ENCODE data around the gene STN1. TPM values are rescaled to one million over a fixed set of nuclear protein-coding genes. Genes with fewer than 3 reads are reported as not detected.

STN1 gene
- total and polyA plus RNA-seq, 2 of the 8 experiments (the other 6 are each of a cell fraction or from before 2014, with no cell fraction given): 10.1 to 12.4 TPM

- H3K4me1 ChIP-seq (replicated peaks in 1 of 4; ENCODE audit: control insufficient read depth in 3 of 4, insufficient read depth in 4 of 4, low read length in 3 of 4): peaks cover 0 to under 1% (median 0%) of the 10 kb centered on the region in 4 experiments; a peak in 1 of 7 replicates
- no peak overlapping the region for H2AFZ ChIP-seq (ENCODE audit: low read length)
- H4K8ac ChIP-seq (ENCODE audit: extremely low read depth, insufficient read depth, low read length): no peak overlapping the region; the same call in 1 of the 2 replicates
- H2BK5ac ChIP-seq (ENCODE audit: low read depth, low read length): no peak overlapping the region
- H3K36me3 ChIP-seq (ENCODE audit: control insufficient read depth in 2 of 4, insufficient read depth in 4 of 4, low read length in 3 of 4): no peaks in the 10 kb centered on the region; a peak in 1 of 8 replicates
- no peak overlapping the region for H2BK120ac ChIP-seq (replicated peaks; ENCODE audit: low read depth, low read length)
- DNase-seq (ENCODE audit: low read depth in 1 of 2, low spot score in 2 of 2): no peak
- H2BK15ac ChIP-seq (ENCODE audit: low read length): no peak overlapping the region
- TF ChIP-seq YY1 (IDR thresholded peaks at IDR 0.05; ENCODE audit: low read depth, low read length) (no peak), TAF1 (IDR thresholded peaks at IDR 0.05; ENCODE audit: low read depth, low read length) (no peak), JUN (IDR thresholded peaks at IDR 0.05; ENCODE audit: low read depth, low read length) (no peak), BRCA1 (IDR thresholded peaks at IDR 0.05; ENCODE audit: low read depth, low read length) (no peak), TAF7 (optimal IDR thresholded peaks at IDR 0.05; ENCODE audit: borderline replicate concordance, low read depth, low read length) (no peak), TCF12 (IDR thresholded peaks at IDR 0.05; ENCODE audit: low read depth, low read length) (no peak), CEBPB (IDR thresholded peaks at IDR 0.05; ENCODE audit: low read depth, low read length) (no peak), E2F6 (IDR thresholded peaks at IDR 0.05) (no peak), SIRT6 (IDR thresholded peaks at IDR 0.05; ENCODE audit: low read length) (no peak), EZH2 (IDR thresholded peaks at IDR 0.05; ENCODE audit: low read depth, low read length, severe bottlenecking) (no peak), USF2 (IDR thresholded peaks at IDR 0.05; ENCODE audit: low read length) (no peak)
- H2BK12ac ChIP-seq (ENCODE audit: low read depth, low read length): 0 out of 2 replicates have a peak overlapping the region, but pooled peaks have one; percentile 17
- H3K9me3 ChIP-seq (ENCODE audit: insufficient read depth in 2 of 2, low read depth in 1 of 2, low read length in 1 of 2): no peaks in the 10 kb centered on the region
- H3K27ac ChIP-seq (ENCODE audit: low read depth, low read length): no peak overlapping the region
- no peak overlapping the region for H3K4ac ChIP-seq (replicated peaks; ENCODE audit: insufficient read length, low read depth, low read length)
- no peaks in the 10 kb centered on the region for H3K27me3 ChIP-seq (replicated peaks in 1 of 4; ENCODE audit: control insufficient read depth in 3 of 4, extremely low read depth in 1 of 4, insufficient read depth in 3 of 4, low read length in 3 of 4)
- no peak overlapping the region for H2AK5ac ChIP-seq (ENCODE audit: low read depth, low read length)
- no peak overlapping the region for H2BK20ac ChIP-seq (ENCODE audit: low read length)
- ChIA-PET CTCF (ENCODE audit: partially characterized antibody) (interaction anchor here (1.8 to 11.7 kb wide), 2 partner anchors 9 to 168 kb away, joined by 10 to 193 read pairs; no protein-coding TSS in a partner anchor), POLR2A (ENCODE audit: partially characterized antibody) (interaction anchor here (0.9 kb wide), 1 partner anchor 242 kb away, joined by 4 read pairs; the partner anchor contains the start of gene SFR1)
- no peak for FAIRE-seq
- no peak overlapping the region for H3K18ac ChIP-seq (ENCODE audit: extremely low read depth, low read length)
- H4K5ac ChIP-seq (ENCODE audit: insufficient read length, low read depth, low read length): no peak overlapping the region
- no peak overlapping the region for H3K4me2 ChIP-seq (ENCODE audit: insufficient read depth in 1 of 2, low read depth in 2 of 2, low read length in 2 of 2)
- no peaks in the 10 kb centered on the region for H3K79me1 ChIP-seq (ENCODE audit: low read depth, low read length)
- no peak overlapping the region for H3K4me3 ChIP-seq (ENCODE audit: extremely low read depth in 1 of 4, insufficient read depth in 2 of 4, low read depth in 3 of 4, low read length in 4 of 4)
- H3K14ac ChIP-seq (ENCODE audit: insufficient read length): no peak overlapping the region
- H4K91ac ChIP-seq (replicated peaks; ENCODE audit: insufficient read length, low read length): no peak overlapping the region
- H3K79me2 ChIP-seq (ENCODE audit: control insufficient read depth in 1 of 2, insufficient read depth in 2 of 2, low read length in 2 of 2): no peaks in the 10 kb centered on the region
- H3K23me2 ChIP-seq (ENCODE audit: low read depth, low read length): no peaks in the 10 kb centered on the region
- no peak overlapping the region for H3K9ac ChIP-seq (replicated peaks in 1 of 4; ENCODE audit: extremely low read depth in 1 of 4, low read depth in 3 of 4, low read length in 3 of 4)
- H4K20me1 ChIP-seq (replicated peaks in 1 of 2; ENCODE audit: control insufficient read depth in 1 of 2, insufficient read depth in 2 of 2, low read length in 2 of 2): no peaks in the 10 kb centered on the region
- H3K23ac ChIP-seq (ENCODE audit: insufficient read length): no peak overlapping the region
- WGBS, 2 experiments (ENCODE audit: extremely low coverage in 1 of 2, insufficient coverage in 1 of 2, insufficient read length in 1 of 2, insufficient replicate concordance in 2 of 2, low coverage in 1 of 2, low lambda C conversion rate in 2 of 2, missing lambda C conversion rate in 1 of 2): 80% methylated on average over 9 of the region's 9 CpGs; no CpG with 5 or more reads in 1 of the 2 experiments
- no peak overlapping the region for H3K56ac ChIP-seq (replicated peaks; ENCODE audit: insufficient read length, low read depth, low read length)
These were observed 38.6 kb downstream of the STN1 start for GRCh38 chr10:103879409-103879808.

All from H1 (cell line).